GM18526 (cell line): Measurements from ENCODE around the gene MRLN.

ENCODE experiments used
- POLR2A ChIP-seq: IDR thresholded peaks from 3 replicates; pipeline ENCODE4 v1.6.1; 2011; ENCODE audit not compliant: insufficient read length; ENCODE audit errors: extremely low read depth

The MRLN gene

GRCh38 chr10:59706851-59707797, 46.1 kb downstream of the MRLN start:
- TF ChIP-seq POLR2A, result no peak

GRCh38 chr10:59705931-59706330, 47.3 kb downstream of the MRLN start:
- no peak for TF ChIP-seq POLR2A

DNA sequence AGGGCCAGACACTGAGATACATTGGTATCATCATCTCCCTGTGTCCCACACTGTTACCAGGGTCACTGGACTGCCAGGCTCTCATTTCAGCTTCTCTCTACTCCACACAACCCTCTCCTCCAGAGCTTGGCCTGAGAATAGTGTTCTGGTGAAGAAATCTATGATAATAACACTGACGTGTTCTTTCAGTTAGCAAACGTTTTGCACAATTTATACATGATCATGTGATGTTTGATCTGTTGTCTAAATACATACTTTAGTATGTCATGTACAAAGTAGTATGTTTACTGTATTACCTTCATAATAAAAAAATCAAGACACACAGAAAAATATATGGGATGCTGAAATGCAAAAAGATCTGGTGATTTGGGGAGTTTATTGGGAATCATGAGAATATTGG, 48.6 kb downstream of the MRLN start:
- no peak for TF ChIP-seq POLR2A

DNA sequence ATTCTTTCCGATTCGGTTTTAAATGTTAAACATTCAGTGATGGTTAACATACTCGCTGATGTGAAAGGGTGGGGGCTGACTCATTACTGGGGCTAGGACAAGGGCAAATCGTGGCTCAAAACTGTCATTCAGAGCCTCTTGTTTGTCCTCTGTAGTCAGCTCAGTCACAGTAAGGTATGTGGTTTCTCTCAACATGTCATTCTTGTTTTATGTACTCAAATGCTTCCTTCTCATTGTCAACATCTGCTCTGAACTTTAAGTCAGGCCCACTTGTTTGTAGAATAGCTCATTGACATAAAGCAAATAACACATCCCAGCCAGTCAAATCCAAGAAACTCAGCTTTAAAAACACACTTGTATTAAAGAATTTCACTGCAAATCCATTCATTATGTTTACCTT, 50.9 kb downstream of the MRLN start:
- TF ChIP-seq POLR2A, result no peak

DNA sequence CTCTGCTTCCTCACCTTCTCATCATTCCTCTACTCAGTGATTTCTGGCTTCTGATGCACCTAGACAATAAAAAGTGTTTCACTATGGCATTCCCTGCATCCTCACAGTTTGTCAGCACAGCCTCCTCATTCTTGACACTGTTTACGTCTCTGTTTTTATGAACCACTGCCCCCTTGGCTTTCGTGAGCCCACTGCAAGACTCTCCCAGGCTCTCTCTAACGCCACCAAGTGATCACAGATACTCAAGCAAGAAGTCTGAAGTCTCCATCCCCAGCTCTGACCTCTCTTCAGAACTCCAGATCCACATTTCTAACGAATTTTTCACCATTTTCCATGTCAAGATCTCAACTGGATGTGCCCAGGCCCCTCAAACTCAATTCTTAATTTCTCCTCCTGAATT, 52.5 kb downstream of the MRLN start:
- TF ChIP-seq POLR2A, result no peak

DNA sequence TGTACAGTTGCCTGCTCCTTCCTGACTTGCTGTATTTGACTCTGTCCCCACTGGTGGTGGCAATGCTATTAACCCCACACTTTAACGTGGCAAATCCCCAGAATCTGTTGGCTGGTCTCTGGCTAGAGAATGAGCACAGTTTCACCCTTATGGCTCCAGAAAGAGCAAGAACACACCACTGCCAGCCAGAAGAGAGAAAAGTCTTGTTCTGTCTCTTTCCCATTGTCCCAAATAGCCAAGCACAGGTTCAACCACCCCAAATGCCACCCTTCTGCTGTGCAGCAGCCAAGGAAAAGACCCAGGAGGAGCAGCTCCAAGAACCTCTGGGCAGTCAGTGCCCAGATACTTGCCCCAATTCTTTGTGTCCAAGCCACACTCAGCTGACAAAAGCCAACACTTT, 54.9 kb downstream of the MRLN start:
- TF ChIP-seq POLR2A, result no peak

DNA sequence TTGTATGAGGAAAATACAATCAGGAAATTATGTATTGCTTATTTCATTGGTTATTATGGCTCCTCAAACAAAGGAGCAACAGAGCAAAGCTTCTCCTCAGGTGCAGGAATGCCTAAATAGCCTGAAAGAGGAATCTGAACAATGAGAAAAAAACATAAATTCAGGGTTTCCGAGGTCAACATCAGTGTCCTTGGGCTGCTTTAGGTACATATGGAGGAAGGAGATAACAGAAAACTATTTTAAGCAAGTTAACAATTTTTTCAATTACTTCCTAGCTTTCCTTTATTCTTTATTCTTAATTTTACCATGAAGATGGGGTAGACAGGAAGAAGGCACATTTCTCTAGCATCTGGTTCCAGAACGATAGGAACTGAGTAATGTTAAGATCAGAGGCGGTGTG, 57.6 kb downstream of the MRLN start:
- TF ChIP-seq POLR2A, result no peak

DNA sequence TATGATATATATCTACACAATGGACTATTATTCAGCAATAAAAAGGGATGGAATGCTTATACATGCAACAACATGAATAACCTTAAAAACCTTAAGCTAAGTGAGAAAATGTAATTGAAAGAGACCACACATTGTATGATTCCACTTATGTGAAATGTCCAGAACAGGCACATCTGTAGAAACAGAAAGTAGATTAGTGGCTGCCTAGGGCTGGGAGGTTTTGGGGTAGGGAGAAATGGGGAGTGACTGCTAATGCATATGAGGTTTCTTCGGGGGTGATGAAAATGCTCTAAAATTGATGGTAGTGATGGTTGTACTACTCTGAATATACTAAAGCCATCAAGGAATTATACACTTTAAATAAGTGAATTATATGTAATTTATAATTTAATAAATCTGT, 58.3 kb downstream of the MRLN start:
- TF ChIP-seq POLR2A, result no peak

DNA sequence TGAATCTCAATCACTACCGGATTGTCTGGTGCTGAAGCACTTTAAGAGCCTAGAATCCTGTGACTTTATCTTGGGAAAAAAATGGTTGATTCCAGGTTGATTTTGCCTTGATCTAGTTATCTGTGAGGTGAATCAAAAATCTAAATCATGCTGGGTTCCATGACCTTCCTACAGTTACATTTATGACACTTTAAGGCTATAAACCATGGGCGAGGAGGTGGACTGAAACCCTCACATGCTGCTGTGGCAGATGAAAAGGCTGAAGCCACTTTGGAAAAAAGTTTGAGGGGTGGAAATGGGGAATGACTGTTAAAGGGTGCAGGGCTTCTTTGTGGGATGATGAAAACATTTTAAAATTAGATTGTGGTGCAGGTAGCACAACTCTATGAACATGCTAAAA, 61.1 kb downstream of the MRLN start:
- no peak for TF ChIP-seq POLR2A

DNA sequence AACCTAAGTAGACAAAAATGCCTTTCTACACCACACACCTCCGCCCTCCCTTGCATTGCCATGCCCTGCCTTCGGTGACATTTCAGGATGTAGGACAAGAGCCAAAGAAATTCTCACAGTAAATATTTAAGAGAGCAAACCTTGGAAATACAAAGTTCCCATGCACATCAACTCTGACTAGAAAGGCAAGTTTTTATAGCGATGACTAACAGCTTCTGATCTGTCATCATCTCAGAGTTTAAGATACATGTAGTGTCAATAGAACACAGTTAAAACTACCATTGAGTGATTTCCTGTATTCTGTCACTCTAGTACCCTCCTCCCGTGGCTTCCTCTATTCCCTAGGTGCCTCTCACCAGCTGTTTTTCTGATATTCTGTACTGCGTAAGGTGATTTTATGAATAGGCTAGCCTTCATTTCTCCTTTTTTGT, 64.3 kb downstream of the MRLN start:
- TF ChIP-seq POLR2A, result no peak

GRCh38 chr10:59687657-59688056, 65.6 kb downstream of the MRLN start:
- TF ChIP-seq POLR2A, result no peak
